HFFc6 (cell line): ENCODE results near the gene TRIM66. TPM values are rescaled to one million over a fixed set of nuclear protein-coding genes. Genes with fewer than 3 reads are reported as not detected.

Experiments used
- DNase-seq: peaks from one replicate; pipeline ENCODE4 v3.0.0-alpha.2; 2018
- H3K27ac Mint-ChIP-seq: 2 replicates; pipeline ENCODE4 v1.8.0; 2020; ENCODE audit warnings: mild to moderate bottlenecking, mixed read lengths
- H3K27me3 Mint-ChIP-seq: 2 replicates; pipeline ENCODE4 v1.8.0; 2021; ENCODE audit warnings: mild to moderate bottlenecking, moderate library complexity, mixed read lengths; ENCODE audit not compliant: insufficient read depth
- H3K36me3 Mint-ChIP-seq: 2 replicates; pipeline ENCODE4 v1.8.0; 2021; ENCODE audit warnings: low read depth, mixed read lengths
- H3K4me1 Mint-ChIP-seq: 2 replicates; pipeline ENCODE4 v1.8.0; 2020; ENCODE audit warnings: low read depth, mixed read lengths
- H3K4me3 Mint-ChIP-seq: 2 replicates; pipeline ENCODE4 v1.8.0; 2020; ENCODE audit warnings: mild to moderate bottlenecking, moderate library complexity, mixed read lengths
- H3K9me3 Mint-ChIP-seq: 2 replicates; pipeline ENCODE4 v1.8.0; 2020; ENCODE audit warnings: mild to moderate bottlenecking, mixed read lengths
- total RNA-seq, 6 experiments: library from RNA; stranded (reverse); fragmentation: NEBNext Ultra II Directional; extraction: Animal tissue kit (Norgen Biotek cat#: 25700); gene quantifications; 2 replicates in 1 of 6; 3 replicates in 5 of 6; pipeline ENCODE4 v1.2.3, GENCODE V29; 2021
- TF ChIP-seq, protein P1 (sequence below): fragments of 200-600 bp; sonication (generic); IDR thresholded peaks from 2 replicates; pipeline ENCODE4 v1.5.0; 2021; ENCODE audit warnings: antibody characterized with exemption, mild to moderate bottlenecking

TRIM66 gene
- total RNA-seq, 6 experiments from 2014 or later = 4.5 to 6.9 (median 5.6) TPM

DNA sequence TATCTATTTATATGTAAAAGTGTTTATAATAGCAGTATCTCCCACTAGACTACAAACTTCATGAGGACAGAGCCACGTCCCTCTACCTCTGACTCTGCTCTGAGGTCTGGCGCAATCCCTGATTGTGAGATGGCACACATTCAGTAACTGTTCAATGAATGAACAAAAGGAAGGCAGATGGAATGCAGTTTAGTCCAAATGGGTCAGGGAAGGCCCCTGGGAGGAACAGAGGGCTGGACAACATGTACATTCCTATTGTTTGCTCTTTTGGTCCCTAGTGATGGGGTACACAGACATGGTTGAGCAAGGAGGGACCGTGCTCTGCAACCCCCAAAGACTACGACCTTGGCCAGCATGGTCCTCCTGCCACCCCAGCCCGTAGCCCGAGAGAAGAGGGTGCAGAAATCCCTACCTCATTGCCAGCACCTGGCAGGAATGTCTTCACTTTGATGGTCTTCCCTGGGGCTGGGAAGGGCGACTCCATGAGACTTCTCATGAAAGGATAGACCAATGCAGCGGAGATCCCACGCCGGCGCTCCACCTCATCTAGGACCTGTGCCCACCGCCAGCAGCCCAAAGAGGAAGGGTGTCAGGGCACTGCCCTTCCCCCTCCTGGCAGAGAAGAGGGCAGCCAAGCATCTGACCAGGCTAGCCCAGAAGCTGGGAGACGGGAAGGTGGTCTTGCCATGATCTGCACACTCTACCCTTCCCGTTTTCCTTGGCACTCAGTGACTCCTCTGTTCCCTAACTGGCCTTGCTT is 24.4 kb upstream of the TRIM66 start:
- H3K36me3 Mint-ChIP-seq = peaks cover 40% of the 10 kb centered on the region
- H3K4me3 Mint-ChIP-seq = no peak overlapping the region
- H3K9me3 Mint-ChIP-seq = no peaks in the 10 kb centered on the region
- no peak overlapping the region for H3K27ac Mint-ChIP-seq
- DNase-seq = no peak
- peaks cover 4% of the 10 kb centered on the region for H3K27me3 Mint-ChIP-seq
- H3K4me1 Mint-ChIP-seq = peaks cover 20% of the 10 kb centered on the region
- TF ChIP-seq, protein P1, sequence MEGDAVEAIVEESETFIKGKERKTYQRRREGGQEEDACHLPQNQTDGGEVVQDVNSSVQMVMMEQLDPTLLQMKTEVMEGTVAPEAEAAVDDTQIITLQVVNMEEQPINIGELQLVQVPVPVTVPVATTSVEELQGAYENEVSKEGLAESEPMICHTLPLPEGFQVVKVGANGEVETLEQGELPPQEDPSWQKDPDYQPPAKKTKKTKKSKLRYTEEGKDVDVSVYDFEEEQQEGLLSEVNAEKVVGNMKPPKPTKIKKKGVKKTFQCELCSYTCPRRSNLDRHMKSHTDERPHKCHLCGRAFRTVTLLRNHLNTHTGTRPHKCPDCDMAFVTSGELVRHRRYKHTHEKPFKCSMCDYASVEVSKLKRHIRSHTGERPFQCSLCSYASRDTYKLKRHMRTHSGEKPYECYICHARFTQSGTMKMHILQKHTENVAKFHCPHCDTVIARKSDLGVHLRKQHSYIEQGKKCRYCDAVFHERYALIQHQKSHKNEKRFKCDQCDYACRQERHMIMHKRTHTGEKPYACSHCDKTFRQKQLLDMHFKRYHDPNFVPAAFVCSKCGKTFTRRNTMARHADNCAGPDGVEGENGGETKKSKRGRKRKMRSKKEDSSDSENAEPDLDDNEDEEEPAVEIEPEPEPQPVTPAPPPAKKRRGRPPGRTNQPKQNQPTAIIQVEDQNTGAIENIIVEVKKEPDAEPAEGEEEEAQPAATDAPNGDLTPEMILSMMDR = no peak

DNA sequence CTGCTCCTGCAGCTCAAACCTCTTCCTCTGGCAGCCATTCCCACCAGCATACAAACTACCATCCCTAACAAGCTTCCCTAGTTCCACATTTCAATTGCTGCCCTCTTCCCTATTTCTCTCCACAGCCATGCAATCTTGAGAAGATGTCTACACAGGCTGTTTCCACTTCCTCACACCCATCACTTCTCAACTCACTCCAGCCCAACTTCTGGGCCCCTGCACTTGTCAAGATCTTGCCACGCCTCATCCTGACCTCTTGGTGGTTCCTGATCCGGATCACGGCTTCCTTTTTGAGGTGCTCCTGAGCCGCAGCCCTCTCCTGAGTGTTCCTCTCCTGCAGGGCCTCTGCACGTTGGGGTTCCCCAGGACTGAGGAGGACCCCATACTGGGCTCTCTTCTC is 22.7 kb upstream of the TRIM66 start:
- H3K4me1 Mint-ChIP-seq = peaks cover 24% of the 10 kb centered on the region
- TF ChIP-seq, protein P1 = no peak
- no peak for DNase-seq
- H3K27me3 Mint-ChIP-seq = peaks cover 4% of the 10 kb centered on the region
- H3K27ac Mint-ChIP-seq = no peak overlapping the region
- H3K4me3 Mint-ChIP-seq = no peak overlapping the region
- H3K9me3 Mint-ChIP-seq = no peaks in the 10 kb centered on the region
- peaks cover 34% of the 10 kb centered on the region for H3K36me3 Mint-ChIP-seq

DNA sequence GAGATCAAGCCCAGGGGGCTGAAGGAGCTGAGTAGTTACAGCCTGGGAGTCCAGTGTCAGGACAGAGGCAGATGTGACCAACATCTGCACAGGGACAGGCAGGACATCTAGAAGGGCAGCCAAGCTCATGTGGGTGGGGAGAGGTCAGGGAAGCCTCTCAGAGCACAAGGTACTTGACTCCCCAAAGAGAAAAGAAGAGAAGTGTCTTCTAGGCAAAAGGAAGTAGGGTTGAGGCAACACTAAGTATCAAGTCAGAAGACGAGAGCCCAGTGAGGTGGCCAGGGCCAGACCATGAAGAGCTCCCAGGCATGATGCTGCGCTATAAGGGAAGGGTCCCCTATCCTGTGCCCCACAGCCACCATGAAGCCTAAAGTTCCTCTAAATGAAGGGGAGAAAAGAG is 21.7 kb upstream of the TRIM66 start:
- TF ChIP-seq, protein P1 = no peak
- H3K4me1 Mint-ChIP-seq = peaks cover 25% of the 10 kb centered on the region
- no peak overlapping the region for H3K4me3 Mint-ChIP-seq
- H3K27me3 Mint-ChIP-seq = peaks cover 4% of the 10 kb centered on the region
- DNase-seq = no peak
- no peaks in the 10 kb centered on the region for H3K9me3 Mint-ChIP-seq
- peaks cover 35% of the 10 kb centered on the region for H3K36me3 Mint-ChIP-seq
- H3K27ac Mint-ChIP-seq = no peak overlapping the region; the same call in 1 of the 2 replicates

DNA sequence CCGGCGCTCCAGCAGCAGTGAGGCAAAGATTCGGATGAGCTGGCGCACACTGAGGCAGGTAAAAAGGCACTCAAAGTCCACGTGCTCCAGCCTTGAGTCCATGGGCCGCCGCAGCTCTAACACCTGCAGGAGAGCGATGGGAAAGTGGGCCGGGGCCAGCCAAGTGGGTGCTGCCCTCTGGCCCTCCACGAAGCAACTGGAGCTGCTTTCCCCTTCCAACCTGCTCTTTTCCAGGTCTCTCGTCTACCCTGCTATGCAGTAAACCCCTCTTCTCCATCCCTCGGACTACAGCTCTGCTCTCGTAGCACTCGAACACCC is 20.1 kb upstream of the TRIM66 start:
- peaks cover 5% of the 10 kb centered on the region for H3K27me3 Mint-ChIP-seq
- H3K27ac Mint-ChIP-seq = no peak overlapping the region
- no peaks in the 10 kb centered on the region for H3K9me3 Mint-ChIP-seq
- no peak overlapping the region for H3K4me3 Mint-ChIP-seq
- H3K36me3 Mint-ChIP-seq = peaks cover 44% of the 10 kb centered on the region
- DNase-seq = no peak
- TF ChIP-seq, protein P1 = no peak
- H3K4me1 Mint-ChIP-seq = peaks cover 21% of the 10 kb centered on the region

DNA sequence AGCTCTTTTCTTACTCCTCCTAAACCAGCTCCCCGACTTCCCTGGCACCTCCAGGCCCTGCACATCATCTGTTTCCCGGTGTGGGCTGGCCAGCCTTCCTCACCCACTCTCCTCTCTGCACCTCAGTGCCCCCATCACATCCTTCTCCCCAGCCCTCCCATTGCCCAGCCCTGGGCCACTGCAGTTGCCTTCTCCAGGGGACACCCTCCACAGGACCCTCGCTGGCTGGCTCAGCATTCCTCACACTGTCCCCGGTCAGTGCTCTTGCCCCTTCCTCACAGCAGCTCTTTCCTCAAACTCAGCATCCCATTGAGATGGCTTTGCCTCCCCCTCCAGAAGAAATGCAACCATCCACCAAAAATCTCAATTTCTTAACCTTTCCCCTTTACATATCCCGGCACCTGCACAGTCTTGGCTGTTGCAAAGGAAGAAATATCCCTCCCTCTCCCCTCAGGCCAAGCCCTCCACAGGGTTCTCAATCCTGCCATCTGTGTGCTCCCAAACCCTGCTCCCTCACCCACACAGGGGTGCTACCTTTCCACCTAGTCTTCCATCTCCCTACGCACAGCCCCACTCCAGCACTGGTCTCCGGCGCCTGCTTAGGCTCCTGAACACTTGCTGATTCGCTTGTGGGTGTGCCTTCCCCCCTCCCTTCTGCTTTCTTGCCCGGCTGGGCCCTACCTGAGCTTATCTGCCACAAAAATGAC is 19.6 kb upstream of the TRIM66 start:
- TF ChIP-seq, protein P1 = no peak
- Mint-ChIP-seq H3K4me1 (peaks cover 21% of the 10 kb centered on the region), H3K27me3 (peaks cover 5% of the 10 kb centered on the region), H3K9me3 (no peaks in the 10 kb centered on the region), H3K4me3 (no peak overlapping the region; the same call in 1 of the 2 replicates), H3K27ac (no peak overlapping the region), H3K36me3 (peaks cover 49% of the 10 kb centered on the region)
- no peak for DNase-seq
